SH-SY5Y (cell line): ENCODE results near the gene PYM1.

ENCODE experiments used
- GATA2 ChIP-seq: IDR thresholded peaks from 2 replicates; pipeline ENCODE4 v1.6.1; 2011; ENCODE audit warnings: mild to moderate bottlenecking, low read depth, low read length
- GATA3 ChIP-seq: IDR thresholded peaks from 2 replicates; pipeline ENCODE4 v1.6.1; 2011; ENCODE audit warnings: low read depth, mild to moderate bottlenecking, low read length, moderate library complexity

PYM1 gene

DNA sequence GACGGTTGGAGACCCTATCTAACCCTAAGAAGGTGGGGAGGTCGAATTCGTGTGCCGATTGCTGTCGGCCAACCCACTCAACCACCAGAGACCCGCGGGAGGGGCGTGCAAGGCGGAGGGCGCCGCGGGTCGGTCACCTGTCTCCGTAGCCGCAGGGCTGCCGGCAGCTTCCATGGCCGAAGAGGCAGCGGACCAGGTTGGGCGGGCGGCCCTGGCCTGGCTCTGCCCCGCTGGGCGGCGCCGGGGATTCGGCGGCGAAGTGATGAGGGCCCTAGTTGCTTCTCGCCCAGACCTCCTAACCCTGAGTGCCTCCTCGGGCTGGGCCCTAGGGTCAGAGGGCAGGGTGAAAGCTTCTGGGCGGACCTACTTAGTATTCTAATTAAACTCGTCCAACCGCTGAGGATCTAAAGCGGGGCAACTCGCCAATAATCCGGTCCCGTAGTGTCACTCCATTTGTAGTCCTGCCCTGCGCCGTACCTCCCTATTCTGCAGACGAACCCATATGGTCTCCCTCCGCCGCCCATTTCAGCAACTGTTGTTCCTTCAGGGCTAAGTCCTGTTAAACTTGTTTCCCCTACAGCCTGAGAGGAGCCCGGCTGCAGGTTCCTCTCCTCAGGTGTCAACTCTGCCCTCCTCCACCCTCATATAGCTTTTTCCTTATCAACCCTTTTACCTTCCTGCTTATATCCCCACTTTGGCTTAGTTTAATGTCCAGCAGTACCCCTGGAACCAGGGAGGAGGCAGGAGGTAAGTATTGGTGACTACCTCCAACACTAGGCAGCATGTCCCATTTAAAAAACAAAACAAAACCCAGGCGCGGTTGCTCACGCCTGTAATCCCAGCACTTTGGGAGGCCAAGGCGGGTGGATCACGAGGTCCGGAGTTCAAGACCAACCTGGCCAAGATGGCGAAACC is at the start of gene PYM1:
Gene PYM1, minus strand, starts transcription at position 307 of the 915 bp plus-strand sequence. Its CDS starts 133 bp downstream, at position 174.
- no peak for TF ChIP-seq GATA3
- no peak for TF ChIP-seq GATA2

GRCh38 chr12:55974308-55974730 is 46.6 kb upstream of the PYM1 start:
- no peak for TF ChIP-seq GATA3
- no peak for TF ChIP-seq GATA2

DNA sequence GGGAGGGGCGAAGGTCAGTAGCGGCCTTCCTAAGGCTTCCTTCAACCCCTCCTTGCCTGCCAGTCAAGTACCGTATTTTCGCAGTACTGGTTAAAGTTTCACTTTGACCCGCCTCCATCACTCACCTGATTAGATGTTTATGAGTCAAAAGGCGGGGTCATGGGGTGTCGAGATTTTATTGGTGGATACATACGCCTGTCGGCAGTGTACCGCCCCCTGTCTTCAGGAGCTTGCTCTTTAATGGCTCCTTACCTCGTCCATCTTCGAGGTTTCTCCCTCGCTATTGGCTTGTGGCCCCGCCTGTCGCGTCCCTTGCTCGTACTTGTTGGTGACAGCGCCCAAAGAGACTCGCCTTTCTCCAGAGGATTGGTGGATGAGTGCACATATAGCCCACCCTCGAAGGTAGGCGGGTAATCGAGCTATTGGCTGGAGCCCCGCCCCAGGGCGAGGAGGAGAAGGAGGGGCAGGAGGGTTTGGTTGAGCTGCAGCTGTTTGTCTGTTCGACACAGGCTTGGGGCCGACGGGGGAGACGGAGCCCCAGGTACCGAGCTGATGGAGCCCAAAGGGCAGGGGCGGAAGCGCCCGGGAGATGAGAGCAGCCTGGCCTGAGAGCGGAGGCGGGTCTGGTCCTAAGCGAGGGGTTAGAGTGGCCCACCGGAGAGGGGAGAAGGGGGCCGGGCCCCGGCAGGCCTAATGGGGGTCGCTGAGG is 46.1 kb upstream of the PYM1 start, which contains the start of gene RAB5B:
Gene RAB5B, plus strand, starts transcription at position 480 of the 709 bp plus-strand sequence. CDS start 12,883 bp downstream, outside the sequence.
- TF ChIP-seq GATA3: no peak
- no peak for TF ChIP-seq GATA2

- TF ChIP-seq GATA3: no peak
- no peak for TF ChIP-seq GATA2
Observed at GRCh38 chr12:55972911-55973598, 45.4 kb upstream of the PYM1 start.

- TF ChIP-seq GATA2: no peak
Observed at GRCh38 chr12:55972456-55972855, 44.8 kb upstream of the PYM1 start.

DNA sequence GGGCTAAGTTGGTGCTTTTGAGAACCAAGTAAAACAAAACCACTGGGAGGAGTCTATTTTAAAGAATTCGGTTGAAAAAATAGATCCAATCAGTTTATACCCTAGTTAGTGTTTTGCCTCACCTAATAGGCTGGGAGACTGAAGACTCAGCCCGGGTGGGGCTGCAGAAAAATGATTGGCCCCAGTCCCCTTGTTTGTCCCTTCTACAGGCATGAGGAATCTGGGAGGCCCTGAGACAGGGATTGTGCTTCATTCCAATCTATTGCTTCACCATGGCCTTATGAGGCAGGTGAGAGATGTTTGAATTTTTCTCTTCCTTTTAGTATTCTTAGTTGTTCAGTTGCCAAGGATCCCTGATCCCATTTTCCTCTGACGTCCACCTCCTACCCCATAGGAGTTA is 44.3 kb upstream of the PYM1 start:
- TF ChIP-seq GATA3 (no peak), GATA2 (no peak)

GRCh38 chr12:55970775-55971174 is 43.1 kb upstream of the PYM1 start:
- TF ChIP-seq GATA3 (no peak), GATA2 (no peak)

GRCh38 chr12:55969356-55969755 is 41.7 kb upstream of the PYM1 start:
- TF ChIP-seq GATA3 (no peak), GATA2 (no peak)

DNA sequence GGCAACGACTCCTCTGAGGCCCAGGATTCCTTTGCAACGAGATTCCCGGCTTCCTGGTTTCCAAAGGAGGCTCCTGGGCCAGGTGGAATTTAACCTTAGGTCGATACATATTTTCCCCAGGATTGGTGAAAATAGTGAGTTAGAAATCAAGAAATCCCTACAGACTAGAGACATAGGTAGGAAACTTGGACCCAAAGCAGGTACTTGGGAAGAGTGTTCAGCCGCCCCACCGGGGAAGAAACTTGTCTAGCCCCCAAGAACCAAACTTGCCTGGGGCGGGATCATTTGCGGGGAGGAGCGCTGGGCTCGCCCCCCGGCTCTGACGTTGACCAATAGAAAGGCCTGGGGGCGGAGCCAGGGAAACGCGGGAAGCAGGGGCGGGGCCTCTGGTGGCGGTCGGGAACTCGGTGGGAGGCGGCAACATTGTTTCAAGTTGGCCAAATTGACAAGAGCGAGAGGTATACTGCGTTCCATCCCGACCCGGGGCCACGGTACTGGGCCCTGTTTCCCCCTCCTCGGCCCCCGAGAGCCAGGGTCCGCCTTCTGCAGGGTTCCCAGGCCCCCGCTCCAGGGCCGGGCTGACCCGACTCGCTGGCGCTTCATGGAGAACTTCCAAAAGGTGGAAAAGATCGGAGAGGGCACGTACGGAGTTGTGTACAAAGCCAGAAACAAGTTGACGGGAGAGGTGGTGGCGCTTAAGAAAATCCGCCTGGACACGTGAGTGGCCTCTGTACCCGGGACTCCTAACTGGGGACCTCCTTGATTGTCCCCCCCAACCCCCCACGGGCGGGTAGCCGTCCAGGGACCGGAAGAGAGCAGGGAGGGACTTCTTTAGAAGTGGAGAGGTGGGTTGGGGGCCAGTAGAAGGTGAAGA is 39.0 kb upstream of the PYM1 start, which contains the start of gene CDK2:
Gene CDK2, plus strand, starts transcription at position 423 of the 874 bp plus-strand sequence. Its CDS starts 179 bp downstream, at position 602.
- TF ChIP-seq GATA2 (no peak), GATA3 (no peak)

GRCh38 chr12:55965941-55966407 is 38.3 kb upstream of the PYM1 start, which contains the start of gene PMEL:
Gene PMEL, minus strand, starts transcription at chr12:55966042. Its CDS starts 31 bp downstream, at chr12:55966011.
- TF ChIP-seq GATA2 (no peak), GATA3 (no peak)

DNA sequence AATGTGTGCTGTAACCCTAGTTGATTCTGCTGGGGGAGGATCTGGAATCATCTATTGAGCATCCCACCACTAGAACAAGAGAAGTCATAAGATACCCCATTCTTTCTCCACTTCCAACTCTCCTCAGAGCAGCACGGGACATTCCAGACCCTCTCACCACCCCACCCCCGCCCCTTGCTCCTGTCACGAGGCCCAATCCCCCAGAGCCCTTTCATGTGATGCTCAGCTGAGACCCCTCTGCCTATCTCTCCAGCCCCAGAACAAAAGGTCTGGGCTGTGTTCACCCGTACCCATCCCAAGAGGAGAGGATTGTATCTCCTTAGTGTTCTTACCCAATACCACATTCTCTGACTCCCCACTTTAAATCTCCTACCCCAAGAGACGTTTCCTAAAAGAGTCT is 37.5 kb upstream of the PYM1 start:
- TF ChIP-seq GATA2 (no peak), GATA3 (no peak)

- TF ChIP-seq GATA3: no peak
- TF ChIP-seq GATA2: no peak
Observed at GRCh38 chr12:55963760-55964159, 36.1 kb upstream of the PYM1 start.

- no peak for TF ChIP-seq GATA3
- TF ChIP-seq GATA2: no peak
Observed at GRCh38 chr12:55957106-55957859, 29.6 kb upstream of the PYM1 start.
